Ishikawa (cell line): ENCODE results near the gene TMEM54.

Experiments
- TAF1 ChIP-seq: IDR thresholded peaks from 2 replicates; pipeline ENCODE4 v1.6.1; 2012; ENCODE audit warnings: low read depth, mild to moderate bottlenecking
- TF ChIP-seq, protein P1 (sequence below): IDR thresholded peaks from 2 replicates; pipeline ENCODE4 v1.6.1; 2012; ENCODE audit warnings: low read depth, mild to moderate bottlenecking

DNA sequence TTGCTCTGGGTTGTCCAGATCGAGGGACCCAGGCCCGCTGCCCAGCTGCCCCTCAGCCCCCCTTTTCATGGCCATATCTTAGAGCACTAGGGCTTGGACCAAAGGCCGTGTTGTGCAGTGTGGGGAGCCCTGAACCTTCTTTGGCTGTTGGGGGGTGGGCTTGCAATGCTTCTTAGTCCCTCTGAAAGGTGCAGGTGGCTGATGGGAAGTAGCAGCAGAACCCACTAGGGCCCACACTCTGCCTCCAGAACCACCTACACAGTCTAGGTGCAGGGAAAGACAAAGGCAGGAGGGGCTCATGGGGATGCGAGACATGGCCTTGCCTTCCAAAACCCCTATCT is 17.2 kb downstream of the TMEM54 start:
- TF ChIP-seq TAF1 = no peak
- TF ChIP-seq, protein P1, sequence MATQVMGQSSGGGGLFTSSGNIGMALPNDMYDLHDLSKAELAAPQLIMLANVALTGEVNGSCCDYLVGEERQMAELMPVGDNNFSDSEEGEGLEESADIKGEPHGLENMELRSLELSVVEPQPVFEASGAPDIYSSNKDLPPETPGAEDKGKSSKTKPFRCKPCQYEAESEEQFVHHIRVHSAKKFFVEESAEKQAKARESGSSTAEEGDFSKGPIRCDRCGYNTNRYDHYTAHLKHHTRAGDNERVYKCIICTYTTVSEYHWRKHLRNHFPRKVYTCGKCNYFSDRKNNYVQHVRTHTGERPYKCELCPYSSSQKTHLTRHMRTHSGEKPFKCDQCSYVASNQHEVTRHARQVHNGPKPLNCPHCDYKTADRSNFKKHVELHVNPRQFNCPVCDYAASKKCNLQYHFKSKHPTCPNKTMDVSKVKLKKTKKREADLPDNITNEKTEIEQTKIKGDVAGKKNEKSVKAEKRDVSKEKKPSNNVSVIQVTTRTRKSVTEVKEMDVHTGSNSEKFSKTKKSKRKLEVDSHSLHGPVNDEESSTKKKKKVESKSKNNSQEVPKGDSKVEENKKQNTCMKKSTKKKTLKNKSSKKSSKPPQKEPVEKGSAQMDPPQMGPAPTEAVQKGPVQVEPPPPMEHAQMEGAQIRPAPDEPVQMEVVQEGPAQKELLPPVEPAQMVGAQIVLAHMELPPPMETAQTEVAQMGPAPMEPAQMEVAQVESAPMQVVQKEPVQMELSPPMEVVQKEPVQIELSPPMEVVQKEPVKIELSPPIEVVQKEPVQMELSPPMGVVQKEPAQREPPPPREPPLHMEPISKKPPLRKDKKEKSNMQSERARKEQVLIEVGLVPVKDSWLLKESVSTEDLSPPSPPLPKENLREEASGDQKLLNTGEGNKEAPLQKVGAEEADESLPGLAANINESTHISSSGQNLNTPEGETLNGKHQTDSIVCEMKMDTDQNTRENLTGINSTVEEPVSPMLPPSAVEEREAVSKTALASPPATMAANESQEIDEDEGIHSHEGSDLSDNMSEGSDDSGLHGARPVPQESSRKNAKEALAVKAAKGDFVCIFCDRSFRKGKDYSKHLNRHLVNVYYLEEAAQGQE = no peak
